Measurements from ENCODE around the gene MYO18B.
"Not testable (repeated sequence)": the region's sequence is repeated elsewhere in the genome, so short reads cannot be mapped to it uniquely, and the experiment has no call there.

The MYO18B gene

GRCh38 chr22:25962711-25963110, 220.7 kb downstream of the MYO18B start:
- Histone ChIP-seq H3K9ac (ENCODE audit: low read depth, low read length) (no peak overlapping the region), H3K36me3 (ENCODE audit: insufficient read depth, low read length) (no peaks in the 10 kb centered on the region), H3K4me1 (ENCODE audit: insufficient read depth, low read length) (peaks cover 7% of the 10 kb centered on the region; the same call in 1 of the 2 replicates)

DNA sequence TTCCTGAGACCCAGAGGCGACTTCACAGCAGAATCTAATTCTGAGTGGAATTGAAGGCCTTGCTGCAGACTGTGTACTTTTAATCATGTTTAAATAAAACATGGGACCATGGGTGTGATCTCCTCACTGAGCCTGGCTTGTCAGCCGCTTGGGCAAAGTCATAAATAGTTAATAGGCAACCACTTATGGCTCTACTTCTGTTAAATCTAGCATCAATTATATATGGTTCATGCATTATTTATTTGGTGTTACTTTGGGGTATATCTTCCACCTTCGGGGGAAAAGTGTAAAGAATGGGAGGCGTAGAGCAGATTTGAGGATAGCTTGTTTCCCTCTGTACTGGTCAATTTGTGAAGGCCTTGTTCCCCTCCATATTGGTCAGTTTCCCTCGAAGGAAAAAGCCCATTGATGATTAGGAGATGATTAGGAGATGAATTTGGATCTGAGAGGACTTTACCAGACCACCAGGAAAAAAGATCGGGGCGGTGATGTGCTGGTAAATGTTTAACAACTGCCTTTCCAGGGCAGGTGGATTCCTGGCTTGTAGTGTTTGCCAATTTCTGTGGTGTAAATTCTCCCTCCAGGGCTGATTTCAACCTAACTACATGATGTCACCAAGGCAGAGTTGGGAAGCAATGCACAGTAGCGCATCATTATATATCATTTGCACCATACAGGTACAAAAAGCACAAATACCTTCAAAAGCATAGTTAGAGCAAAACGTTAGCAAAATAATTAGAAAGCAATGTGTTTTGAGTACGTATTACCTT, 223.2 kb downstream of the MYO18B start:
- Histone ChIP-seq H3K4me1 (ENCODE audit: insufficient read depth, low read length) (peaks cover 16% of the 10 kb centered on the region), H3K9ac (ENCODE audit: low read depth, low read length) (no peak overlapping the region), H3K36me3 (ENCODE audit: insufficient read depth, low read length) (no peaks in the 10 kb centered on the region), H3K9me3 (ENCODE audit: control insufficient read depth, insufficient read depth, low read length) (no peaks in the 10 kb centered on the region)

More at GRCh38 chr22:25962711-25963110, 220.7 kb downstream of the MYO18B start:
- H3K9me3 ChIP-seq (ENCODE audit: control insufficient read depth, insufficient read depth, low read length) = no peaks in the 10 kb centered on the region

DNA sequence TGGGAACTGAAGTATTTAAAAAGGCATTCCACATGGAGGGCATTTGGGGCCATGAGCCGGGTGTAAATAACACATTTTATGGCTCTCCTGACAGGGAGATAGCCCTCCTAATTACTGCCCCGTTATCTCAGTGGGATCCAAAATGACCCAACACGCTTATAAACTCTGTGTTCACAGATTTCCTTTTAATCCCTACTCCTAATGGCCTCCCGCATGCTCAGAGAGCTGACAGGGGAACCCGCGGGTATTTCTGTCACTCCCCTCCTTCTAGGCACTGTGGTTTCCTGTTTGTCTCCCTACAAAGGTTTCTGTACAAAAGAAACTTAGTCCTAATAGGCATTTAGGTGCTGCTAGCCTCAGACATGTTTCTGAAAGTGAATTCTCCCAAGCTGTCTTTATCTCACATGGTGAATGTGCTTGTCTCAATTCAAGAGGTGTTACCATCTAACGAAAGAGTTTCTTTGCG, 224.5 kb downstream of the MYO18B start:
- no peaks in the 10 kb centered on the region for H3K9me3 ChIP-seq (ENCODE audit: control insufficient read depth, insufficient read depth, low read length)
- H3K9ac ChIP-seq (ENCODE audit: low read depth, low read length) = no peak overlapping the region
- H3K4me1 ChIP-seq (ENCODE audit: insufficient read depth, low read length) = peaks cover 25% of the 10 kb centered on the region
- H3K36me3 ChIP-seq (ENCODE audit: insufficient read depth, low read length) = no peaks in the 10 kb centered on the region

DNA sequence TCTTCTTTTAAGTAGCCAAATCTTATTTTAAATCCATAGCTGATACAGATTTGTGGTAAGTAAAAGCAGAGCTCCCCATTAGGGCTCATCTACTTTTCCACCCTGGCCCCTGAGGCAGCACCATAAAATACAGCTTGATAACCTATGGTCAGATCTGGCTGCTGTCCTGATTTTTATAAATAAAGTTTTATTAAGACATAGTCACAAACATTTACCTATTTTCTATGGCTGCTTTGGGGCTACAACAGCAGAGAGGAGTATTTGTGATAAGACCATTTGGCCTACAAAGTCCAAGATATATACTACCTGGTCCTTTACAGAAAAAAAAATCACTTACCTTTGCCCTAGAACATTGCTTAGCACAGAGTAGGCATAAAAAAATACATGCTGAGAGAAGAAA, 227.3 kb downstream of the MYO18B start:
- Histone ChIP-seq H3K4me1 (ENCODE audit: insufficient read depth, low read length) (peaks cover 34% of the 10 kb centered on the region), H3K9ac (ENCODE audit: low read depth, low read length) (no peak overlapping the region), H3K9me3 (ENCODE audit: control insufficient read depth, insufficient read depth, low read length) (no peaks in the 10 kb centered on the region), H3K36me3 (ENCODE audit: insufficient read depth, low read length) (no peaks in the 10 kb centered on the region)

- H3K9ac ChIP-seq (ENCODE audit: low read depth, low read length) = no peak overlapping the region
- H3K9me3 ChIP-seq (ENCODE audit: control insufficient read depth, insufficient read depth, low read length) = no peaks in the 10 kb centered on the region
- H3K4me1 ChIP-seq (ENCODE audit: insufficient read depth, low read length) = peaks cover 34% of the 10 kb centered on the region
- H3K36me3 ChIP-seq (ENCODE audit: insufficient read depth, low read length) = no peaks in the 10 kb centered on the region
Measured at GRCh38 chr22:25969901-25970300, 227.9 kb downstream of the MYO18B start.

DNA sequence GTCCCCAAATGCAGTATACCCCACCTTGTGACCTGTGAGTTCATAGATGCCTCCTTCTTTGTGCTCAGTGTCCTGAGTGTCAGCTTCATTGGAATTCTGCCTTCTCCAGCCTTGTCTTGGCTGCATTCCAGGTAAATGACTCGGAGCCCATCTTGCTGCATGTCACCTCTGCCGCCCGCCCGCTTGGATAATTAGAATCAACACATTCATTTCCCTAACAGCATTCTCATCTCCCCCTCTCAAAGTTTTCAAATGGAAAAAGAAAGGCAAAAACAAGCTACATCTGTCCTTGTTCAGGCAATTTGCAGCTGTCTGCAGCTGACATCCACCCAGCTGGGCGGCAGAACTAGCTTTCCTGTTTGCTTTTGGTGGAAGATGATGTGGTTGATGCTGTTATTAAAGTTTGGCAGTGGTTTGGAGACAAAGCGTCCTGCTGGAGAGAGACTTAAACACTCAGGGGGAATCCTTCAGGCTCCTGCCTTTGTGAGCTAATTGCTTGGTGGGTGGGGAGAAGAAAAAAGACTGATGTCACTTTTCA, 228.5 kb downstream of the MYO18B start:
- peak overlapping the region; percentile 9; the same call in 1 of the 2 replicates for H3K9ac ChIP-seq (ENCODE audit: low read depth, low read length)
- peaks cover 34% of the 10 kb centered on the region for H3K4me1 ChIP-seq (ENCODE audit: insufficient read depth, low read length)
- H3K36me3 ChIP-seq (ENCODE audit: insufficient read depth, low read length) = no peaks in the 10 kb centered on the region
- H3K9me3 ChIP-seq (ENCODE audit: control insufficient read depth, insufficient read depth, low read length) = no peaks in the 10 kb centered on the region

- peaks cover 31% of the 10 kb centered on the region for H3K4me1 ChIP-seq (ENCODE audit: insufficient read depth, low read length)
- no peaks in the 10 kb centered on the region for H3K9me3 ChIP-seq (ENCODE audit: control insufficient read depth, insufficient read depth, low read length)
- peak overlapping the region; percentile 9; the same call in 1 of the 2 replicates for H3K9ac ChIP-seq (ENCODE audit: low read depth, low read length)
- H3K36me3 ChIP-seq (ENCODE audit: insufficient read depth, low read length) = no peaks in the 10 kb centered on the region
Measured at GRCh38 chr22:25970999-25971811, 229.2 kb downstream of the MYO18B start.

DNA sequence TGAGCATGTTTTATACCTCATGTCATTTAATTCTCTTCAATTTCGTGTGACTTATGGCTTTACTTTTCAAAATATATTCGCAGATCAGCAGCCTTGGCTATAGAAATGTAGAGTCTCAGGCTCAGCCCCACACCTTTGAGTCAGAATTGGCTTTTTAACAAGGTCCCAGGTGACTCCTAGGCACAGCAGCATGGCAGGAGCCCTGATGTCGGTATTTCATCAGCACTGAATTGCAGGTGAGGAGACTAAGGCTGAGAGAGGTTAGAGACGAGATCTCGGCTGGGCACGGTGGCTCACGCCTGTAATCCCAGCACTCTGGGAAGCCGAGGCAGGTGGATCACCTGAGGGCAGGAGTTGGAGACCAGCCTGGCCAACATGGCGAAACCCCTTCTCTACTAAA, 230.4 kb downstream of the MYO18B start:
- Histone ChIP-seq H3K9ac (ENCODE audit: low read depth, low read length) (no peak overlapping the region), H3K4me1 (ENCODE audit: insufficient read depth, low read length) (peaks cover 26% of the 10 kb centered on the region), H3K36me3 (ENCODE audit: insufficient read depth, low read length) (no peaks in the 10 kb centered on the region), H3K9me3 (ENCODE audit: control insufficient read depth, insufficient read depth, low read length) (no peaks in the 10 kb centered on the region)

DNA sequence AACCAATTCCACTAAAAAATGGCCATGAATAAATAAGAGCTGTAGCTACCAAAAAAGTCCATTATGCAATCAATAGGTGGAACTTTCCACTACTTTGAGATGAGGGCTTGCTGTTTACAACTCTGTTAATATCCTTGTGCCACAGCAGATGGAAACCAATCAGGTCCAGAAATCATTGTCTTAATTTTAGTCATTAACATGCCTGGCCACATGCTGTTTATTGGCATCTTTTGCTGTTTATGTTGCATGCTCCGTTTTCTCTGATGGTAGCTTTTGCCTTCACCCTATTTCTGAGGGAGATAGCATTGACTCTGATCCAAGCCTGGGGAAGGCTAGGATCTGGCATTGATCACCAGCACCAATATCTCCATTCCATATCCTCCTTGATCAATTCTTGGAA, 234.4 kb downstream of the MYO18B start:
- Histone ChIP-seq H3K9ac (ENCODE audit: low read depth, low read length) (no peak overlapping the region), H3K9me3 (ENCODE audit: control insufficient read depth, insufficient read depth, low read length) (no peaks in the 10 kb centered on the region), H3K36me3 (ENCODE audit: insufficient read depth, low read length) (no peaks in the 10 kb centered on the region), H3K4me1 (ENCODE audit: insufficient read depth, low read length) (peaks cover 10% of the 10 kb centered on the region)

GRCh38 chr22:25979968-25980367, 238.0 kb downstream of the MYO18B start:
- no peak overlapping the region for H3K9ac ChIP-seq (ENCODE audit: low read depth, low read length)
- no peaks in the 10 kb centered on the region for H3K36me3 ChIP-seq (ENCODE audit: insufficient read depth, low read length)
- no peaks in the 10 kb centered on the region for H3K9me3 ChIP-seq (ENCODE audit: control insufficient read depth, insufficient read depth, low read length)
- no peaks in the 10 kb centered on the region for H3K4me1 ChIP-seq (ENCODE audit: insufficient read depth, low read length)

DNA sequence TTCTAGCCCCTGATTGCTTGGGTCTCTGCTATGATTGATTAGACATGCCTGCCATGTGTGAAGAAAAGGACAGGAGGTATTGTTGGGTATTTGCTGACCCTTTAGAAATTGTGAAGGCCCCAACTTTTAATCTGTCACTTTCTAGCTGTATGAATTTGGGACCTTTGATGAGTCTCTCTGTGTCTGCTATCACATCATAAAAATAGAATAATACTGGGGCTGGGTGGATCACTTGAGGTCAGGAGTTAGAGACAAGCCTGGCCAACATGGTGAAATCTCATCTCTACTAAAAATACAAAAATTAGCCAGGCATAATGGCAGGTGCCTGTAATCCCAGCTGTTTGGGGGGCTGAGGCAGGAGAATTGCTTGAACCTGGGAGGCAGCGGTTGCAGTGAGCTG, 242.9 kb downstream of the MYO18B start:
- not testable (repeated sequence) for H3K9ac ChIP-seq (ENCODE audit: low read depth, low read length); H3K4me1 ChIP-seq (ENCODE audit: insufficient read depth, low read length); H3K36me3 ChIP-seq (ENCODE audit: insufficient read depth, low read length); H3K9me3 ChIP-seq (ENCODE audit: control insufficient read depth, insufficient read depth, low read length)

- Histone ChIP-seq H3K9me3 (ENCODE audit: control insufficient read depth, insufficient read depth, low read length) (no peaks in the 10 kb centered on the region), H3K4me1 (ENCODE audit: insufficient read depth, low read length) (no peaks in the 10 kb centered on the region; the same call in 1 of the 2 replicates), H3K36me3 (ENCODE audit: insufficient read depth, low read length) (no peaks in the 10 kb centered on the region), H3K9ac (ENCODE audit: low read depth, low read length) (no peak overlapping the region)
Measured at GRCh38 chr22:25987948-25988347, 246.0 kb downstream of the MYO18B start.

- no peaks in the 10 kb centered on the region for H3K9me3 ChIP-seq (ENCODE audit: control insufficient read depth, insufficient read depth, low read length)
- no peaks in the 10 kb centered on the region; the same call in 1 of the 2 replicates for H3K4me1 ChIP-seq (ENCODE audit: insufficient read depth, low read length)
- H3K36me3 ChIP-seq (ENCODE audit: insufficient read depth, low read length) = no peaks in the 10 kb centered on the region
- no peak overlapping the region for H3K9ac ChIP-seq (ENCODE audit: low read depth, low read length)
Measured at GRCh38 chr22:25990940-25991339, 249.0 kb downstream of the MYO18B start.

GRCh38 chr22:25992331-25992730, 250.3 kb downstream of the MYO18B start:
- Histone ChIP-seq H3K9ac (ENCODE audit: low read depth, low read length) (no peak overlapping the region), H3K36me3 (ENCODE audit: insufficient read depth, low read length) (no peaks in the 10 kb centered on the region), H3K9me3 (ENCODE audit: control insufficient read depth, insufficient read depth, low read length) (no peaks in the 10 kb centered on the region), H3K4me1 (ENCODE audit: insufficient read depth, low read length) (no peaks in the 10 kb centered on the region; the same call in 1 of the 2 replicates)

All from ES-I3 (cell line).